K562 (cell line): ENCODE measurements around the gene L3MBTL3. TPM values are rescaled to one million over a fixed set of nuclear protein-coding genes. Genes with fewer than 3 reads are reported as not detected.

ENCODE experiments used
- ATAC-seq: fragments of 200-7000 bp; cut with Tn5 transposase; 3 replicates; pipeline ENCODE4 v1.9.1; 2020; ENCODE audit warnings: moderate library complexity
- BruUV-seq: library from RNA; stranded (reverse); fragments of 400-500 nt; replicated peaks from 2 replicates; lab custom pipeline; 2021; lab: Mats Ljungman, UMichigan
- CTCF ChIA-PET: fragments of 300-600 bp; formaldehyde crosslinking; extraction: SDS; loops from one replicate; lab custom pipeline; 2021; ENCODE audit warnings: low intra/inter-chr PET ratio; lab: Yijun Ruan, JAX
- POLR2A ChIA-PET: fragments of 300-600, 350-650 bp; sonication (Branson Sonifier 250); formaldehyde crosslinking; extraction: SDS; loops from one replicate; lab custom pipeline; 2021; ENCODE audit warnings: antibody characterized with exemption, inconsistent platforms; lab: Yijun Ruan, JAX
- DNase-seq, 4 experiments: peaks; one replicate each; pipeline versions ENCODE4 v3.0.0 to v3.0.0-alpha.2; 2011 to 2018; ENCODE audit warnings: low spot score in 3 of 4, mixed read lengths in 3 of 4; ENCODE audit errors: extremely low read depth in 1 of 4
- FAIRE-seq: peaks from 2 replicates; lab custom pipeline; 2011; peaks lifted over from hg19 to GRCh38; lab: Jason Lieb, UNC
- H2AFZ ChIP-seq: 2 replicates; pipeline ENCODE4 v1.6.0; 2011; ENCODE audit warnings: low read depth, low read length, control low read depth, inconsistent platforms
- H3K27ac ChIP-seq: fragments of 200-600 bp; 3 replicates; pipeline ENCODE4 v1.8.0; 2011; ENCODE audit warnings: low read depth, mild to moderate bottlenecking, control low read depth, inconsistent platforms, low read length, moderate library complexity, mixed read lengths; ENCODE audit errors: extremely low read depth
- H3K27me3 ChIP-seq, 2 experiments: fragments of 300-600 bp in 1 of 2; 2 replicates in 1 of 2; 3 replicates in 1 of 2; pipeline versions ENCODE4 v1.6.0 to v1.8.0; 2011; ENCODE audit warnings: inconsistent platforms in 2 of 2, low read length in 2 of 2, mild to moderate bottlenecking in 1 of 2, mixed read lengths in 1 of 2, moderate library complexity in 1 of 2; ENCODE audit not compliant: control insufficient read depth in 2 of 2, insufficient read depth in 2 of 2
- H3K36me3 ChIP-seq: fragments of 300-600 bp; 3 replicates; pipeline ENCODE4 v1.8.0; 2011; ENCODE audit warnings: mild to moderate bottlenecking, low read length, inconsistent platforms; ENCODE audit not compliant: control insufficient read depth, insufficient read depth
- H3K4me1 ChIP-seq, 2 experiments: fragments of 200-600 bp in 1 of 2; replicated peaks in 1 of 2; 2 replicates in 1 of 2; 3 replicates in 1 of 2; pipeline versions ENCODE4 v1.5.1 to v1.8.0; 2011; ENCODE audit warnings: inconsistent platforms in 2 of 2, low read length in 2 of 2, mild to moderate bottlenecking in 1 of 2, mixed read lengths in 1 of 2, moderate library complexity in 1 of 2; ENCODE audit not compliant: control insufficient read depth in 2 of 2, insufficient read depth in 2 of 2
- H3K4me2 ChIP-seq: 2 replicates; pipeline ENCODE4 v1.6.1; 2011; ENCODE audit warnings: low read length, control low read depth, inconsistent platforms, mixed read lengths; ENCODE audit not compliant: insufficient read depth
- H3K4me3 ChIP-seq: fragments of 200-600 bp; sonication (generic), shearing (Covaris generic); 2 replicates; pipeline ENCODE4 v1.5.1; 2016; ENCODE audit warnings: control low read depth, inconsistent platforms
- H3K79me2 ChIP-seq: fragments of 200-600 bp; 3 replicates; pipeline ENCODE4 v1.8.0; 2011; ENCODE audit warnings: low read length, inconsistent platforms; ENCODE audit not compliant: control insufficient read depth, insufficient read depth
- H3K9ac ChIP-seq, 2 experiments: 2 replicates each; pipeline versions ENCODE4 v1.6.0 to v1.6.1; 2011; ENCODE audit warnings: low read depth in 2 of 2, low read length in 2 of 2, control low read depth in 1 of 2, inconsistent platforms in 1 of 2, mild to moderate bottlenecking in 1 of 2, mixed read lengths in 1 of 2; ENCODE audit not compliant: insufficient read depth in 1 of 2
- H3K9me1 ChIP-seq: one replicate; pipeline ENCODE4 v1.6.0; 2011; ENCODE audit warnings: inconsistent platforms, mild to moderate bottlenecking, low read length, moderate library complexity; ENCODE audit not compliant: control insufficient read depth, insufficient read depth
- H3K9me3 ChIP-seq: replicated peaks from 2 replicates; pipeline ENCODE4 v1.5.1; 2011; ENCODE audit warnings: low read depth, low read length, inconsistent platforms; ENCODE audit not compliant: control insufficient read depth, insufficient read depth
- H4K20me1 ChIP-seq: replicated peaks from 2 replicates; pipeline ENCODE4 v1.6.1; 2011; ENCODE audit warnings: low read length, inconsistent platforms, mixed read lengths; ENCODE audit not compliant: control insufficient read depth, insufficient read depth
- BMI1 ChIP-seq: fragments of 150-350 bp; IDR thresholded peaks from 2 replicates; pipeline ENCODE4 v1.6.1; 2014; ENCODE audit warnings: low read length
- DACH1 ChIP-seq: fragments of 450-650 bp; IDR thresholded peaks from 2 replicates; pipeline ENCODE4 v1.6.1; 2018; ENCODE audit not compliant: partially characterized antibody
- EP300 ChIP-seq: IDR thresholded peaks from 2 replicates; pipeline ENCODE4 v1.6.1; 2012; ENCODE audit warnings: low read length, improper control_type of control experiment
- MCM7 ChIP-seq, 2 experiments: fragments of 450-650 bp; IDR thresholded peaks; 2 replicates each; pipeline ENCODE4 v1.6.1; 2016 to 2018
- NUFIP1 ChIP-seq: fragments of 450-650 bp; IDR thresholded peaks from 2 replicates; pipeline ENCODE4 v1.6.1; 2018; ENCODE audit not compliant: partially characterized antibody
- RHOXF2B ChIP-seq: fragments of 250-450 bp; sonication (Bioruptor Pico); conservative IDR thresholded peaks from 2 replicates; pipeline ENCODE4 v1.5.1; 2021
- SPI1 ChIP-seq: IDR thresholded peaks from 2 replicates; pipeline ENCODE4 v1.6.1; 2011; ENCODE audit warnings: low read depth, low read length, control low read depth, borderline replicate concordance
- YY1 ChIP-seq, 3 experiments: IDR thresholded peaks; 2 replicates each; pipeline ENCODE4 v1.6.1; 2011; ENCODE audit warnings: low read length in 2 of 3, mild to moderate bottlenecking in 2 of 3, moderate library complexity in 2 of 3, borderline replicate concordance in 1 of 3, control low read depth in 1 of 3, low read depth in 1 of 3; ENCODE audit not compliant: insufficient read depth in 3 of 3, insufficient replicate concordance in 2 of 3, control insufficient read depth in 1 of 3, insufficient read length in 1 of 3; ENCODE audit errors: extremely low read depth in 1 of 3
- ZBTB1 ChIP-seq: sonication (generic); formaldehyde crosslinking; IDR thresholded peaks from 2 replicates; pipeline ENCODE4 v1.8.1; 2023; ENCODE audit warnings: missing genetic modification reagents, low read depth, mild to moderate bottlenecking, borderline replicate concordance
- ZNF274 ChIP-seq: IDR thresholded peaks from 2 replicates; pipeline ENCODE4 v1.6.1; 2011; ENCODE audit warnings: low read depth, mild to moderate bottlenecking, low read length, moderate library complexity, borderline replicate concordance
- ZNF561 ChIP-seq: fragments of 450-650 bp; formaldehyde crosslinking; conservative IDR thresholded peaks from 2 replicates; pipeline ENCODE4 v1.4.0; 2020; ENCODE audit warnings: mild to moderate bottlenecking, moderate library complexity
- ZNF717 ChIP-seq: fragments of 250-450 bp; sonication (Bioruptor Pico); IDR thresholded peaks from 2 replicates; pipeline ENCODE4 v1.5.0; 2021
- WGBS: fragments of 100-300 bp; shearing (Covaris generic); methylation state at CpG from one replicate; pipeline ENCODE4 v1.1.6; 2016; ENCODE audit warnings: low coverage, mixed read lengths; ENCODE audit not compliant: insufficient coverage; ENCODE audit errors: missing lambda C conversion rate; 5-methylcytosine and 5-hydroxymethylcytosine counted together
- in situ Hi-C: fragments of 300-500 bp; cut with MboI; formaldehyde crosslinking; loops from 4 replicates; pipeline ENCODE4 v1.15.0; 2018; ENCODE audit warnings: inconsistent platforms, mixed read lengths
- intact Hi-C: fragments of 100-400 bp; cut with micrococcal nuclease; formaldehyde crosslinking; loops from 2 replicates; pipeline ENCODE4 v1.14.2; 2022
- polyA plus RNA-seq, 8 experiments: library from polyadenylated mRNA; depleted of rRNA in 4 of 8; stranded (reverse) in 5 of 8; unstranded in 3 of 8; fragments of >200 nt; fragmentation: Nextera tagmentation in 2 of 8; fragmentation: Illumina TruSeq in 1 of 8; extraction: Ambion mirVana in 2 of 8; extraction: Trizol in 1 of 8; gene quantifications; 2 replicates each; pipeline versions ENCODE4 v1.2.1 to v1.2.3, GENCODE V29; 2011 to 2014; ENCODE audit warnings: inconsistent platforms in 1 of 8, missing spikeins in 1 of 8
- total RNA-seq, 7 experiments: library from RNA; depleted of rRNA in 6 of 7; stranded (reverse); fragments of >200 nt in 6 of 7; fragmentation: Illumina TruSeq in 2 of 7; extraction: Trizol in 2 of 7; gene quantifications; 2 replicates each; pipeline versions ENCODE4 v1.2.1 to v1.2.3, GENCODE V29; 2011 to 2021; ENCODE audit warnings: low replicate concordance in 1 of 7
- TF ChIP-seq, protein P1 (sequence below), 2 experiments: fragments of 450-650 bp; IDR thresholded peaks; 2 replicates each; pipeline ENCODE4 v1.6.1; 2016; ENCODE audit warnings: mild to moderate bottlenecking in 2 of 2, borderline replicate concordance in 1 of 2, low read depth in 1 of 2, moderate library complexity in 1 of 2

L3MBTL3 gene
- total and polyA plus RNA-seq, 9 of the 15 experiments (the other 6 are each of a cell fraction or from before 2014, with no cell fraction given), result 0.83 to 6.9 (median 5.4) TPM

DNA sequence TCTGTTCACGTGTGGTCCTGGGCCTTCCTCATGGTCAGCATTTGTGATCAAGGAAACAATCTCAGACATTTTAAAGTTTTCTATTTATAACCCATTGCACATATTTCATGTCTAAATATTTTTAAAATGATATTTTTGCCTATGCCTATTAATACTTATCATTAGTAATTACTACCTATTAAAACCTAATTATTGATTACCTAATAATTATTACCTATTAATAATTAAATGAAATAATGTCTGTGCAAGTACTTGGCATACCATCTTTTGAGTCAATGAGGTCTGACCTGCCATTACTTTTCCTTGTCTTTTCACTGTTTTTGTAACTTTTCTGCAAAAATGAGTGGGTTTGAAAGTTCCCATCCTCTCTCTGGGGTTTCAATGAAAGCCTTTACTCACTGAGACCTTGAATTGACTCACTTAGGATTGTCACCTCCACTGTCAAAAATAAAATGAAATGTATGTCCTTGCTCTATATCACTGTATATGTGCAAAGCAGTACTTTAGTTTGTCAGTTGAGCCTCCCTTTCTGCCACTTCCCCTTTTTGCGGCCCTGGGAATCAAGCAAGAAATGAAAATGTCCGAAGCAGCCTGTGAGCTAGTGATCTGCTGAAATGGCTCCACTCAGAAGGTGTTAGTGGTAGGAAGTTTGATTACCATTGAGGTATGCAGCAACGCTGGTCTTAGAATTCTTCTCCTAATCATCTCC, 87.8 kb downstream of the L3MBTL3 start:
- in situ Hi-C loops, result no loop called here
- intact Hi-C loops, result no loop called here

More for the DNA sequence above, 87.8 kb downstream of the L3MBTL3 start:
- Histone ChIP-seq H3K79me2 (no peaks in the 10 kb centered on the region), H4K20me1 (no peaks in the 10 kb centered on the region), H3K9me1 (no peaks in the 10 kb centered on the region), H3K4me3 (no peak overlapping the region), H3K4me2 (no peak overlapping the region; the same call in 1 of the 2 replicates), H3K27ac (peak overlapping the region; percentile 48; the same call in 1 of the 3 replicates), H2AFZ (peak overlapping the region; percentile 62), H3K36me3 (no peaks in the 10 kb centered on the region), H3K4me1 (no peaks in the 10 kb centered on the region; a peak in 2 of 5 replicates), H3K9ac (no peak overlapping the region), H3K27me3 (no peaks in the 10 kb centered on the region)
- POLR2A ChIA-PET, result interaction anchor here (0.6 kb wide), 1 partner anchor 37 kb away, joined by 3 read pairs; no protein-coding TSS in a partner anchor
- no peak for FAIRE-seq
- CTCF ChIA-PET, result no interaction called here
- DNase-seq, result peak in 1 of 4 experiments; percentile 11
- WGBS, result 15% methylated on average over 4 of the region's 4 CpGs
- no TSS peak for BruUV-seq
- peak; percentile 70 for ATAC-seq
- TF ChIP-seq NUFIP1 (no peak), ZNF274 (no peak), EP300 (no peak), ZNF717 (CRISPR knock-in tag) (no peak), SPI1 (peak; percentile 100), ZNF561 (CRISPR knock-in tag) (no peak), DACH1 (peak; percentile 97), BMI1 (no peak), ZBTB1 (CRISPR knock-in tag) (no peak), MCM7 (IDR thresholded peaks at IDR 0.05) (peak in 1 of 2 experiments; percentile 92; a peak in 1 of 4 replicates), RHOXF2B (CRISPR knock-in tag) (no peak), YY1 (IDR thresholded peaks at IDR 0.05; ENCODE audit: borderline replicate concordance in 1 of 3, control insufficient read depth in 1 of 3, extremely low read depth in 1 of 3, insufficient read depth in 3 of 3, insufficient read length in 1 of 3, insufficient replicate concordance in 2 of 3, low read depth in 1 of 3, low read length in 2 of 3) (peak in 2 of 3 experiments; percentile 9 to 43)
- TF ChIP-seq, protein P1, sequence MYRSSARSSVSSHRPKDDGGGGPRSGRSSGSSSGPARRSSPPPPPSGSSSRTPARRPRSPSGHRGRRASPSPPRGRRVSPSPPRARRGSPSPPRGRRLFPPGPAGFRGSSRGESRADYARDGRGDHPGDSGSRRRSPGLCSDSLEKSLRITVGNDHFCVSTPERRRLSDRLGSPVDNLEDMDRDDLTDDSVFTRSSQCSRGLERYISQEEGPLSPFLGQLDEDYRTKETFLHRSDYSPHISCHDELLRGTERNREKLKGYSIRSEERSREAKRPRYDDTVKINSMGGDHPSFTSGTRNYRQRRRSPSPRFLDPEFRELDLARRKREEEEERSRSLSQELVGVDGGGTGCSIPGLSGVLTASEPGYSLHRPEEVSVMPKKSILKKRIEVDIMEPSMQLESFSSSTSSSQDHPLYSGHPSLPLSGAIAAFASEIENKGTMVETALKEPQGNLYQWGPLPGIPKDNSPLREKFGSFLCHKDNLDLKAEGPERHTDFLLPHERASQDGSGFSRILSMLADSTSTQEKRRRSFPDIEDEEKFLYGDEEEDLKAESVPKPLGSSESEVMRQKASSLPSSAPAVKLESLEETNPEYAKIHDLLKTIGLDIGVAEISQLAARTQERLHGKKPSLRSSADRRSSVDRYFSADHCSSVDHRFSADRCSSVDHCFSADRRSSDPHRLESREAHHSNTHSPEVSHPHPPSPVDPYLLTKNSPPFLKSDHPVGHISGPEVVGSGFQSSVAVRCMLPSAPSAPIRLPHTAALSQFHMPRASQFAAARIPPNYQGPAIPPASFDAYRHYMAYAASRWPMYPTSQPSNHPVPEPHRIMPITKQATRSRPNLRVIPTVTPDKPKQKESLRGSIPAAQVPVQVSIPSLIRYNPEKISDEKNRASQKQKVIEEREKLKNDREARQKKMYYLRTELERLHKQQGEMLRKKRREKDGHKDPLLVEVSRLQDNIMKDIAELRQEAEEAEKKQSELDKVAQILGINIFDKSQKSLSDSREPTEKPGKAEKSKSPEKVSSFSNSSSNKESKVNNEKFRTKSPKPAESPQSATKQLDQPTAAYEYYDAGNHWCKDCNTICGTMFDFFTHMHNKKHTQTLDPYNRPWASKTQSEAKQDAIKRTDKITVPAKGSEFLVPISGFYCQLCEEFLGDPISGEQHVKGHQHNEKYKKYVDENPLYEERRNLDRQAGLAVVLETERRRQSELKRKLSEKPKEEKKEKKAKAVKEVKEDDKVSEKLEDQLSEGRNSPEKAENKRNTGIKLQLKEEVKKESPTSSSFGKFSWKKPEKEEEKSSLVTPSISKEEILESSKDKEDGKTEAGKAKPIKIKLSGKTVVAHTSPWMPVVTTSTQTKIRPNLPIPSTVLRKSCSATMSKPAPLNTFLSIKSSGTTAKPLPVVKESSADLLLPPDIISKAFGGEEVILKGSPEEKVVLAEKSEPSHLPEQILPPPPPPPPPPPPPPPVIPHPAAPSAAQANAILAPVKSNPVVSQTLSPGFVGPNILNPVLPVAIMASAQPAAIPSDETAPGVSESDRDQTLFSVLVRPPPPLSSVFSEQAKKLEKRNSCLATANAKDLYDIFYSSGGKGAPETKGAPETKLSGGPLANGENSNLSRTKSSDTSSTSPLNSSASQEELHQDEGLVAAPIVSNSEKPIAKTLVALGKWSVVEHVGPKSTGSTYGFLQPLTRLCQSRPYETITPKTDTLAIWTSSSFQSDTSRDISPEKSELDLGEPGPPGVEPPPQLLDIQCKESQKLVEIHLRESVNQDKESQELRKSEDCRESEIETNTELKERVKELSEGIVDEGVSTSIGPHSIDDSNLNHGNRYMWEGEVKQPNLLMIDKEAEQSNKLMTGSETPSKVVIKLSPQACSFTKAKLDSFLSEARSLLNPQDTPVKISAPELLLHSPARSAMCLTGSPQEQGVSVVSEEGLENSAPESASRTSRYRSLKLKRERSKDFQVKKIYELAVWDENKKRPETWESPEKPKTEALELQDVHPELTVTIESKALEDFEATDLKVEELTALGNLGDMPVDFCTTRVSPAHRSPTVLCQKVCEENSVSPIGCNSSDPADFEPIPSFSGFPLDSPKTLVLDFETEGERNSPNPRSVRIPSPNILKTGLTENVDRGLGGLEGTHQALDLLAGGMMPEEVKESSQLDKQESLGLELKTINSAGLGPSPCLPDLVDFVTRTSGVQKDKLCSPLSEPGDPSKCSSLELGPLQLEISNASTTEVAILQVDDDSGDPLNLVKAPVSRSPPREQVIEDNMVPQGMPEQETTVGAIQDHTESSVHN (IDR thresholded peaks at IDR 0.05; ENCODE audit: borderline replicate concordance in 1 of 2, low read depth in 1 of 2), result no peak
- TF ChIP-seq, all 486 proteins: peak for 4
- no peaks in the 10 kb centered on the region for H3K9me3 ChIP-seq
